Measurements from ENCODE around the gene BSND. TPM values are rescaled to one million over a fixed set of nuclear protein-coding genes. Genes with fewer than 3 reads are reported as not detected.

The BSND gene
- polyA plus RNA-seq, 1 donor from 2014 or later, result not detected

Other genes with a start within 250 kb of the BSND start
- 1.9 and 2.5 TPM in 2 replicates for gene PARS2, start 234.4 kb upstream of the BSND start, polyA plus RNA-seq
- gene TTC22, start 197.6 kb upstream of the BSND start, polyA plus RNA-seq, result not detected in 2 replicates
- gene DHCR24, start 111.7 kb upstream of the BSND start, polyA plus RNA-seq, result 91.3 and 103 TPM in 2 replicates
- gene TMEM61, start 18.3 kb upstream of the BSND start, polyA plus RNA-seq, result not detected in 2 replicates
- gene PCSK9, start 40.6 kb downstream of the BSND start, polyA plus RNA-seq, result not detected in 2 replicates
- gene USP24, start 216.4 kb downstream of the BSND start, polyA plus RNA-seq, result 29.5 and 32.5 TPM in 2 replicates

Measured in neural cell (in vitro differentiated cells).